Uterus (tissue), 4 donors: ENCODE data around the gene SIMC1. TPM values are rescaled to one million over a fixed set of nuclear protein-coding genes. Genes with fewer than 3 reads are reported as not detected.
A peak's percentile ranks its signal among the peaks of the same experiment; 100 is the strongest.
"Not testable (repeated sequence)": the region's sequence is repeated elsewhere in the genome, so short reads cannot be mapped to it uniquely, and the experiment has no call there.

Experiments used
- DNase-seq, 2 donors: peaks; one replicate each; pipeline ENCODE4 v3.0.0-alpha.2; 2019 to 2020
- H3K27ac ChIP-seq, 2 donors: fragments of 200-600 bp; sonication (generic); 1 replicate in 1 of 2; 2 replicates in 1 of 2; pipeline ENCODE4 v1.5.1; 2016 to 2018
- H3K27me3 ChIP-seq, 2 donors: fragments of 200-600 bp; sonication (generic); one replicate each; pipeline ENCODE4 v1.5.1; 2018 to 2019; ENCODE audit warnings: control low read depth in 1 of 2
- H3K36me3 ChIP-seq, 2 donors: fragments of 200-600 bp; sonication (generic); one replicate each; pipeline ENCODE4 v1.5.1; 2019; ENCODE audit warnings: control low read depth in 1 of 2
- H3K4me1 ChIP-seq, 2 donors: fragments of 200-600 bp; sonication (generic); one replicate each; pipeline ENCODE4 v1.5.1; 2018 to 2019; ENCODE audit warnings: control low read depth in 1 of 2
- H3K4me3 ChIP-seq, 2 donors: fragments of 200-600 bp; sonication (generic); 1 replicate in 1 of 2; 2 replicates in 1 of 2; pipeline ENCODE4 v1.5.1; 2018 to 2019; ENCODE audit warnings: mild to moderate bottlenecking in 1 of 2
- H3K9me3 ChIP-seq, 2 donors: fragments of 200-600 bp; sonication (generic); one replicate each; pipeline ENCODE4 v1.5.1; 2019; ENCODE audit warnings: control low read depth in 1 of 2
- CTCF ChIP-seq, 4 experiments: fragments of 200-600 bp in 2 of 4; fragments of 450-650 bp in 2 of 4; sonication (generic) in 2 of 4; IDR thresholded peaks; one replicate each; pipeline ENCODE4 v1.5.1; 2016 to 2019; ENCODE audit warnings: antibody characterized with exemption in 4 of 4, mild to moderate bottlenecking in 2 of 4, moderate library complexity in 1 of 4
- POLR2A ChIP-seq, 2 donors: fragments of 450-650 bp; IDR thresholded peaks; one replicate each; pipeline ENCODE4 v1.6.1; 2016; ENCODE audit warnings: antibody characterized with exemption in 2 of 2, mild to moderate bottlenecking in 1 of 2, moderate library complexity in 1 of 2
- intact Hi-C: fragments of 100-400 bp; cut with DNase I; formaldehyde crosslinking; loops from one replicate; pipeline ENCODE4 v1.15.1; 2023; ENCODE audit warnings: low total_unique reads
- total RNA-seq, 4 donors: library from RNA; depleted of rRNA in 3 of 4; stranded (reverse); fragments of >200 nt in 3 of 4; gene quantifications; one replicate each; pipeline versions ENCODE4 v1.1.0 to v1.2.4, GENCODE V29; 2014 to 2023
- donor health status: DM: yes; HTN: yes; CAD: no.

SIMC1 gene
- total RNA-seq, 4 donors from 2014 or later = 1.5 to 43.0 (median 14.9) TPM

- DNase-seq, H3K36me3 ChIP-seq, H3K9me3 ChIP-seq, intact Hi-C loops, H3K4me1 ChIP-seq, H3K27me3 ChIP-seq, H3K27ac ChIP-seq, H3K4me3 ChIP-seq: not testable (repeated sequence)
Observed at GRCh38 chr5:176194238-176195083, 43.8 kb upstream of the SIMC1 start.

DNA sequence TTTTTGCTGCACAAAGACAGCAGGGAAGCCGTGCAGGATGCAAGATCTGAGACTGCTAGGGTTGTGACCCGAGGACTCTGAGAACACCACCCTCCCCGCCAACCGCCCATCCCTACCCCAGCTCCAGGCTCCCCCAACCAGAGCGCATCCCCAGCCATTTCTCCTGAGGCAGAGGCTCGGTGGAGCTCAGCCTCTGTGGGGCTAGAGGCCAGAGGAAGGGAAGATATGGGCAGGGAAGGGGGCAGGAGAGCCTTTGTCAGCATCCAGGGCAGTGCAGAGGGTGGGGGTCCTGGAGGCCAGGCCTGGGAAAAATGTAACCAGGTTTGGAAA is 43.2 kb upstream of the SIMC1 start:
- H3K27me3 ChIP-seq, H3K4me1 ChIP-seq, DNase-seq, H3K27ac ChIP-seq, H3K36me3 ChIP-seq, H3K9me3 ChIP-seq, intact Hi-C loops, H3K4me3 ChIP-seq: not testable (repeated sequence)

DNA sequence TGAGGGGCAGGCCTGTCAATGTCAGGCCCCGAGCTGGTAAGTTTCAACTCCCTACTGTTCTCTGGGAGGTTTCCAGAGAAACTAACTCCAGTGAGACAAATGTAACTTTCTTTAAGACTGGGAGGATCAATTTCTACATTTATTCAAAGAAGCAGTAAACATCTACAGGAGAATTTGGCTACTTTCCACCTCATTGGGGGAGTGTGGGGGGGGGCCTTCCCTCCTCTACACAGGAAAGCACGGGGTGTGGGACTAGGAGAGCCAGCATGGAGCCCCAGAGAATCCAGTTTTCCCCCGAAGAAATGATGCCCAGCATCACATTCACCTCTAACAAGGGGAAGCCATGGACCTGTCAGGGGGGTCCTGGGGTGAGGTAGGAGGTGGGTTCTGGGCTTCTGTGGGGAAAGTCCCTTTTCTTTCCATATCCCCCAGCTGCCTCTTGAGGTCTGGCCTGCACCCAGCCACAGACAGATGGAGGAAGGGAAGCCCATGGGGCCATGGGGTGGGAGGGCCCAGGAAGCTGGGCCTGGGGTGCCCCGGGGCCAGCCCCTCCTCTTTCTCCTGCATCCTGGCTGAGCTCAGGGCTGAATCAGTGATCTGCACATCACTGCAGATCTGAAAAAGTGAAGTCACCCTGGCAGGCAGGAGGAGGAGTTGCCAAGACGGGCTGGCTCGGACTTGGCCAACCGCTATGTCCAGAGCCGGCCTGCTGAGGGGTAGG is 42.6 kb upstream of the SIMC1 start:
- H3K4me3 ChIP-seq, DNase-seq, H3K4me1 ChIP-seq, H3K36me3 ChIP-seq, H3K27me3 ChIP-seq, H3K9me3 ChIP-seq, intact Hi-C loops, H3K27ac ChIP-seq: not testable (repeated sequence)

GRCh38 chr5:176196781-176197180 is 41.4 kb upstream of the SIMC1 start:
- H3K36me3 ChIP-seq, H3K4me3 ChIP-seq, H3K27ac ChIP-seq, H3K4me1 ChIP-seq, DNase-seq, H3K27me3 ChIP-seq, H3K9me3 ChIP-seq, intact Hi-C loops: not testable (repeated sequence)

GRCh38 chr5:176197234-176197858 is 40.9 kb upstream of the SIMC1 start:
- H3K27me3 ChIP-seq, H3K36me3 ChIP-seq, H3K4me1 ChIP-seq, H3K9me3 ChIP-seq, H3K4me3 ChIP-seq, DNase-seq, intact Hi-C loops, H3K27ac ChIP-seq: not testable (repeated sequence)

DNA sequence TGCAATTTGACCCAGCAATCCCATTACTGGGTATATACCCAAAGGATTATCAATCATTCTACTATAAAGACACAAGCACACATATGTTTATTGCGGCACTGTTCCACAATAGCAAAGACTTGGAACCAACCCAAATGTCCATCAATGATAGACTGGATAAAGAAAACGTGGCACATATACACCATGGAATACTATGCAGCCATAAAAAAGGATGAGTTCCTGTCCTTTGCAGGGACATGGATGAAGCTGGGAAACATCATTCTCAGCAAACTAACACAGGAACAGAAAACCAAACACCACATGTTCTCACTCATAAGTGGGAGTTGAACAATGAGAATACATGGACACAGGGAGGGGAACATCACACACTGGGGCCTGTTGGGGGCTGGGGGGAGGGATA is 39.9 kb upstream of the SIMC1 start:
- H3K4me3 ChIP-seq = peak overlapping the region in 1 of 2 donors; percentile 44
- H3K27ac ChIP-seq, H3K27me3 ChIP-seq, H3K9me3 ChIP-seq, H3K36me3 ChIP-seq, H3K4me1 ChIP-seq, DNase-seq, intact Hi-C loops: not testable (repeated sequence)

- intact Hi-C loops, DNase-seq, H3K27me3 ChIP-seq, H3K9me3 ChIP-seq, H3K36me3 ChIP-seq, H3K27ac ChIP-seq, H3K4me1 ChIP-seq: not testable (repeated sequence)
- H3K4me3 ChIP-seq = peak overlapping the region in 1 of 2 donors; percentile 44
Observed at GRCh38 chr5:176198991-176199733, 39.1 kb upstream of the SIMC1 start.

DNA sequence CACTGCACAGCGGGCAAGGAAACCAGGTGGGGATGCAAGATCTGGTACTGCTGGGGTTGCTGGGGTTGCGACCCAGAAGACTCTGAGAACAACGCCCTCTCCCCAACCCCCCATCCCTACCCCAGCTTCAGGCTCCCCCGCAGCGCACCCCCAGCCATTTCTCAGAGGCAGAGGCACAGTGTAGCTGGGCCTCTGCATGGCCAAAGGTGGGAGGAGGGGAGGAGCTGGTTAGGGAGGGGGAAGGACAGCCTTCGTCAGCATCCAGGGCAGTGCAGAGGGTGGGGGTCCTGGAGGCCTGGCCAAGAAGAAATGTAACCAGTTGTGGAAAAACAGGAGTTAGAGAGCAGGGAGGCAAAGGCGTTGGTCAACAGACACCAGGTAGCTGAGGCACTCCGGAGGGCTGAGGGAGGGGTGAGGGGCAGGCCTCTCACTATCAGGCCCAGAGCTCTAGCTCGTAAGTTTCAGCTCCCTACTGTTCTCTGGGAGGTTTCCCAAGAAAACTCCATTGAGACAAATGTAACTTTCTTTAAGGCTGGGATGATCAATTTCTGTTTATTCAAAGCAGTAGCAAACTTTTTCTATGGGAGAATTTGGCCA is 38.3 kb upstream of the SIMC1 start:
- H3K9me3 ChIP-seq, H3K4me1 ChIP-seq, intact Hi-C loops, H3K27me3 ChIP-seq, H3K36me3 ChIP-seq, H3K27ac ChIP-seq, DNase-seq: not testable (repeated sequence)
- peak overlapping the region in 1 of 2 donors; percentile 44 for H3K4me3 ChIP-seq

DNA sequence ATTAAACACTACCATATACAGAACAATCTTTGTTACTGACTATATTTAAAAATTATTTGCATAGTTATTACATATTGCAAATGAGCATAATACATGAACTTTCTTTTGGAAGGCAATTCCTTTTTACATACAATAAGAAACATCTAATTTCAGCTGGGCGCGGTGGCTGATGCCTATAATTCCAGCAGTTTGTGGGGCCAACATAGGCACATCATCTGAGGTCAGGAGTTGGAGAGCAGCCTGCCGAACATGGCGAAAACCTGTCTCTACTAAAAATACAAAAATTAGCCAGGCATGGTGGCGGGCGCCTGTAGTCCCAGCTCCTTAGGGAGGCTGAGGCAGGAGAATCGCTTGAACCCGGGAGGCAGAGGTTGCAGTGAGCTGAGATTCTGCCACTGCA is 36.4 kb upstream of the SIMC1 start:
- H3K36me3 ChIP-seq = no peaks in the 10 kb centered on the region
- H3K27me3 ChIP-seq = no peaks in the 10 kb centered on the region

More for the DNA sequence above, 36.4 kb upstream of the SIMC1 start:
- TF ChIP-seq CTCF (IDR thresholded peaks at IDR 0.05) (no peak), POLR2A (IDR thresholded peaks at IDR 0.05) (no peak)
- no peaks in the 10 kb centered on the region for H3K9me3 ChIP-seq
- H3K27ac ChIP-seq = no peak overlapping the region
- intact Hi-C loops = no loop called here
- H3K4me1 ChIP-seq = no peaks in the 10 kb centered on the region
- no peak for DNase-seq
- H3K4me3 ChIP-seq = no peak overlapping the region
